K562 (cell line): ENCODE measurements around the gene KRTAP29-1. TPM values are rescaled to one million over a fixed set of nuclear protein-coding genes. Genes with fewer than 3 reads are reported as not detected.
A peak's percentile ranks its signal among the peaks of the same experiment; 100 is the strongest.
"Not testable (repeated sequence)": the region's sequence is repeated elsewhere in the genome, so short reads cannot be mapped to it uniquely, and the experiment has no call there.

Experiments used
- ATAC-seq: fragments of 200-7000 bp; cut with Tn5 transposase; 3 replicates; pipeline ENCODE4 v1.9.1; 2020; ENCODE audit warnings: moderate library complexity
- BruUV-seq: library from RNA; stranded (reverse); fragments of 400-500 nt; replicated peaks from 2 replicates; lab custom pipeline; 2021; lab: Mats Ljungman, UMichigan
- CTCF ChIA-PET: fragments of 300-600 bp; formaldehyde crosslinking; extraction: SDS; loops from one replicate; lab custom pipeline; 2021; ENCODE audit warnings: low intra/inter-chr PET ratio; lab: Yijun Ruan, JAX
- POLR2A ChIA-PET: fragments of 300-600, 350-650 bp; sonication (Branson Sonifier 250); formaldehyde crosslinking; extraction: SDS; loops from one replicate; lab custom pipeline; 2021; ENCODE audit warnings: antibody characterized with exemption, inconsistent platforms; lab: Yijun Ruan, JAX
- DNase-seq, 4 experiments: peaks; one replicate each; pipeline versions ENCODE4 v3.0.0 to v3.0.0-alpha.2; 2011 to 2018; ENCODE audit warnings: low spot score in 3 of 4, mixed read lengths in 3 of 4; ENCODE audit errors: extremely low read depth in 1 of 4
- FAIRE-seq: peaks from 2 replicates; lab custom pipeline; 2011; peaks lifted over from hg19 to GRCh38; lab: Jason Lieb, UNC
- H2AFZ ChIP-seq: 2 replicates; pipeline ENCODE4 v1.6.0; 2011; ENCODE audit warnings: low read depth, low read length, control low read depth, inconsistent platforms
- H3K27ac ChIP-seq: fragments of 200-600 bp; 3 replicates; pipeline ENCODE4 v1.8.0; 2011; ENCODE audit warnings: low read depth, mild to moderate bottlenecking, control low read depth, inconsistent platforms, low read length, moderate library complexity, mixed read lengths; ENCODE audit errors: extremely low read depth
- H3K27me3 ChIP-seq, 2 experiments: fragments of 300-600 bp in 1 of 2; 2 replicates in 1 of 2; 3 replicates in 1 of 2; pipeline versions ENCODE4 v1.6.0 to v1.8.0; 2011; ENCODE audit warnings: inconsistent platforms in 2 of 2, low read length in 2 of 2, mild to moderate bottlenecking in 1 of 2, mixed read lengths in 1 of 2, moderate library complexity in 1 of 2; ENCODE audit not compliant: control insufficient read depth in 2 of 2, insufficient read depth in 2 of 2
- H3K36me3 ChIP-seq: fragments of 300-600 bp; 3 replicates; pipeline ENCODE4 v1.8.0; 2011; ENCODE audit warnings: mild to moderate bottlenecking, low read length, inconsistent platforms; ENCODE audit not compliant: control insufficient read depth, insufficient read depth
- H3K4me1 ChIP-seq, 2 experiments: fragments of 200-600 bp in 1 of 2; replicated peaks in 1 of 2; 2 replicates in 1 of 2; 3 replicates in 1 of 2; pipeline versions ENCODE4 v1.5.1 to v1.8.0; 2011; ENCODE audit warnings: inconsistent platforms in 2 of 2, low read length in 2 of 2, mild to moderate bottlenecking in 1 of 2, mixed read lengths in 1 of 2, moderate library complexity in 1 of 2; ENCODE audit not compliant: control insufficient read depth in 2 of 2, insufficient read depth in 2 of 2
- H3K4me2 ChIP-seq: 2 replicates; pipeline ENCODE4 v1.6.1; 2011; ENCODE audit warnings: low read length, control low read depth, inconsistent platforms, mixed read lengths; ENCODE audit not compliant: insufficient read depth
- H3K4me3 ChIP-seq: fragments of 200-600 bp; sonication (generic), shearing (Covaris generic); 2 replicates; pipeline ENCODE4 v1.5.1; 2016; ENCODE audit warnings: control low read depth, inconsistent platforms
- H3K79me2 ChIP-seq: fragments of 200-600 bp; 3 replicates; pipeline ENCODE4 v1.8.0; 2011; ENCODE audit warnings: low read length, inconsistent platforms; ENCODE audit not compliant: control insufficient read depth, insufficient read depth
- H3K9ac ChIP-seq, 2 experiments: 2 replicates each; pipeline versions ENCODE4 v1.6.0 to v1.6.1; 2011; ENCODE audit warnings: low read depth in 2 of 2, low read length in 2 of 2, control low read depth in 1 of 2, inconsistent platforms in 1 of 2, mild to moderate bottlenecking in 1 of 2, mixed read lengths in 1 of 2; ENCODE audit not compliant: insufficient read depth in 1 of 2
- H3K9me1 ChIP-seq: one replicate; pipeline ENCODE4 v1.6.0; 2011; ENCODE audit warnings: inconsistent platforms, mild to moderate bottlenecking, low read length, moderate library complexity; ENCODE audit not compliant: control insufficient read depth, insufficient read depth
- H3K9me3 ChIP-seq: replicated peaks from 2 replicates; pipeline ENCODE4 v1.5.1; 2011; ENCODE audit warnings: low read depth, low read length, inconsistent platforms; ENCODE audit not compliant: control insufficient read depth, insufficient read depth
- H4K20me1 ChIP-seq: replicated peaks from 2 replicates; pipeline ENCODE4 v1.6.1; 2011; ENCODE audit warnings: low read length, inconsistent platforms, mixed read lengths; ENCODE audit not compliant: control insufficient read depth, insufficient read depth
- CTBP1 ChIP-seq: fragments of 450-650 bp; IDR thresholded peaks from 2 replicates; pipeline ENCODE4 v1.6.1; 2016; ENCODE audit warnings: borderline replicate concordance
- HDAC3 ChIP-seq: fragments of 450-650 bp; IDR thresholded peaks from 2 replicates; pipeline ENCODE4 v1.6.1; 2018; ENCODE audit warnings: borderline replicate concordance, mild to moderate bottlenecking, moderate library complexity; ENCODE audit not compliant: partially characterized antibody
- WGBS: fragments of 100-300 bp; shearing (Covaris generic); methylation state at CpG from one replicate; pipeline ENCODE4 v1.1.6; 2016; ENCODE audit warnings: low coverage, mixed read lengths; ENCODE audit not compliant: insufficient coverage; ENCODE audit errors: missing lambda C conversion rate; 5-methylcytosine and 5-hydroxymethylcytosine counted together
- in situ Hi-C: fragments of 300-500 bp; cut with MboI; formaldehyde crosslinking; loops from 4 replicates; pipeline ENCODE4 v1.15.0; 2018; ENCODE audit warnings: inconsistent platforms, mixed read lengths
- intact Hi-C: fragments of 100-400 bp; cut with micrococcal nuclease; formaldehyde crosslinking; loops from 2 replicates; pipeline ENCODE4 v1.14.2; 2022
- polyA plus RNA-seq, 8 experiments: library from polyadenylated mRNA; depleted of rRNA in 4 of 8; stranded (reverse) in 5 of 8; unstranded in 3 of 8; fragments of >200 nt; fragmentation: Nextera tagmentation in 2 of 8; fragmentation: Illumina TruSeq in 1 of 8; extraction: Ambion mirVana in 2 of 8; extraction: Trizol in 1 of 8; gene quantifications; 2 replicates each; pipeline versions ENCODE4 v1.2.1 to v1.2.3, GENCODE V29; 2011 to 2014; ENCODE audit warnings: inconsistent platforms in 1 of 8, missing spikeins in 1 of 8
- total RNA-seq, 7 experiments: library from RNA; depleted of rRNA in 6 of 7; stranded (reverse); fragments of >200 nt in 6 of 7; fragmentation: Illumina TruSeq in 2 of 7; extraction: Trizol in 2 of 7; gene quantifications; 2 replicates each; pipeline versions ENCODE4 v1.2.1 to v1.2.3, GENCODE V29; 2011 to 2021; ENCODE audit warnings: low replicate concordance in 1 of 7
- TF ChIP-seq, protein P1 (sequence below): fragments of 150-350 bp; IDR thresholded peaks from 2 replicates; pipeline ENCODE4 v1.6.1; 2014; ENCODE audit warnings: low read depth, mild to moderate bottlenecking, low read length, borderline replicate concordance
- TF ChIP-seq, protein P2 (sequence below): fragments of 450-650 bp; IDR thresholded peaks from 2 replicates; pipeline ENCODE4 v1.6.1; 2016; ENCODE audit warnings: missing biosample characterization, missing genetic modification characterization

The KRTAP29-1 gene
- total and polyA plus RNA-seq, 9 of the 15 experiments (the other 6 are each of a cell fraction or from before 2014, with no cell fraction given): not detected

DNA sequence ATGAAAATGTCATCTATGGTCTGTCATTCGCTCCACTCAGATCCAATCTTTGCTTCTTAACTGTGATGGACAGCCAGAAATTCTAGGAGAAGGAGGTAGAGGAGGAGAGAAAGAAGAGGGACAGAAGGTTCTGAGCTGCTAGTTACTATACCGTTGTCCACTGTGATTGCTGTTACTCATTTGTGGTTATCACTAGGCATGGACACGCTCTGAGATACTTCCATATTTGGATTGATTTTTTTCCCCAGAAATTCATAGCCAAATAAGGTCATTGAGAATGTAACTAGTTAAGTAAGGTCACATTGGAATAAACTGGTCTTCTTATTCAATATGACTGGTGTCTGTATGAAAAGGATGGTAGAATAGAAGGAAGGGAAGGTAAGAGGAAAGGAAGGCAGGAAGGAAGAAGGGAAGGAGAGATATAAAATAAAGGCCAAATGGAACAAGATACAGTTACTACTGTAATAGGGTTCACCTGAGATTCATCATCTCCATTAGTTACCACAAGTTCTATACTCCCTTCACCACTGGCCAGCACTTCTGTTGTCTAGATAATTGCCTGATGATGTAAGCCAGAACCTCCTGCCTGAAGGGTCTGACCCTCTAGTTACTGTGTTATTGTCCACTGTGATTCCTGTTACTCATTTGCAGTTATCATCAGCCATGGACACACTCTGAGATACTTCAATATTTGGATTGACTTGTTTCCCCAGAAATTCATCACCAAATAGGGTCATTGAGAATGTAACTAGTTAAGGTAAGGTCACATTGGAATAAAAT is 24.3 kb downstream of the KRTAP29-1 start (continued):
- TF ChIP-seq, protein P1, sequence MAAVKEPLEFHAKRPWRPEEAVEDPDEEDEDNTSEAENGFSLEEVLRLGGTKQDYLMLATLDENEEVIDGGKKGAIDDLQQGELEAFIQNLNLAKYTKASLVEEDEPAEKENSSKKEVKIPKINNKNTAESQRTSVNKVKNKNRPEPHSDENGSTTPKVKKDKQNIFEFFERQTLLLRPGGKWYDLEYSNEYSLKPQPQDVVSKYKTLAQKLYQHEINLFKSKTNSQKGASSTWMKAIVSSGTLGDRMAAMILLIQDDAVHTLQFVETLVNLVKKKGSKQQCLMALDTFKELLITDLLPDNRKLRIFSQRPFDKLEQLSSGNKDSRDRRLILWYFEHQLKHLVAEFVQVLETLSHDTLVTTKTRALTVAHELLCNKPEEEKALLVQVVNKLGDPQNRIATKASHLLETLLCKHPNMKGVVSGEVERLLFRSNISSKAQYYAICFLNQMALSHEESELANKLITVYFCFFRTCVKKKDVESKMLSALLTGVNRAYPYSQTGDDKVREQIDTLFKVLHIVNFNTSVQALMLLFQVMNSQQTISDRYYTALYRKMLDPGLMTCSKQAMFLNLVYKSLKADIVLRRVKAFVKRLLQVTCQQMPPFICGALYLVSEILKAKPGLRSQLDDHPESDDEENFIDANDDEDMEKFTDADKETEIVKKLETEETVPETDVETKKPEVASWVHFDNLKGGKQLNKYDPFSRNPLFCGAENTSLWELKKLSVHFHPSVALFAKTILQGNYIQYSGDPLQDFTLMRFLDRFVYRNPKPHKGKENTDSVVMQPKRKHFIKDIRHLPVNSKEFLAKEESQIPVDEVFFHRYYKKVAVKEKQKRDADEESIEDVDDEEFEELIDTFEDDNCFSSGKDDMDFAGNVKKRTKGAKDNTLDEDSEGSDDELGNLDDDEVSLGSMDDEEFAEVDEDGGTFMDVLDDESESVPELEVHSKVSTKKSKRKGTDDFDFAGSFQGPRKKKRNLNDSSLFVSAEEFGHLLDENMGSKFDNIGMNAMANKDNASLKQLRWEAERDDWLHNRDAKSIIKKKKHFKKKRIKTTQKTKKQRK: no peak
- TF ChIP-seq CTBP1 (no peak), HDAC3 (no peak)
- TF ChIP-seq, protein P2, sequence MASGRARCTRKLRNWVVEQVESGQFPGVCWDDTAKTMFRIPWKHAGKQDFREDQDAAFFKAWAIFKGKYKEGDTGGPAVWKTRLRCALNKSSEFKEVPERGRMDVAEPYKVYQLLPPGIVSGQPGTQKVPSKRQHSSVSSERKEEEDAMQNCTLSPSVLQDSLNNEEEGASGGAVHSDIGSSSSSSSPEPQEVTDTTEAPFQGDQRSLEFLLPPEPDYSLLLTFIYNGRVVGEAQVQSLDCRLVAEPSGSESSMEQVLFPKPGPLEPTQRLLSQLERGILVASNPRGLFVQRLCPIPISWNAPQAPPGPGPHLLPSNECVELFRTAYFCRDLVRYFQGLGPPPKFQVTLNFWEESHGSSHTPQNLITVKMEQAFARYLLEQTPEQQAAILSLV (tag): no peak

DNA sequence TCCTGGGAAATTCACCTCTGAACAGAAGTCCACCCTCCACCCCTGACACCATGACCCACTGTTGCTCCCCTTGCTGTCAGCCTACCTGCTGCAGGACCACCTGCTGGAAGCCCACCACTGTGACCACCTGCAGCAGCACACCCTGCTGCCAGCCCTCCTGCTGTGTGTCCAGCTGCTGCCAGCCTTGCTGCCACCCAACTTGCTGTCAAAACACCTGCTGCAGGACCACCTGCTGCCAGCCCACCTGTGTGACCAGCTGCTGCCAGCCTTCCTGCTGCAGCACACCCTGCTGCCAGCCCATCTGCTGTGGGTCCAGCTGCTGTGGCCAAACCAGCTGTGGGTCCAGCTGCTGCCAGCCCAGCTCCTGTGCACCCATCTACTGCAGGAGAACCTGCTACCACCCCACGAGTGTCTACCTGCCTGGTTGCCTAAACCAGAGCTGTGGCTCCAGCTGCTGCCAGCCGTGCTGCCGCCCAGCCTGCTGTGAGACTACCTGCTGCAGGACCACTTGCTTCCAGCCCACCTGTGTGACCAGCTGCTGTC is 26.9 kb downstream of the KRTAP29-1 start, which contains the start of gene KRTAP9-7:
Gene KRTAP9-7, plus strand, starts transcription at position 51 of the 543 bp plus-strand sequence. Its CDS starts 0 bp downstream, at position 51.
- H3K27ac ChIP-seq, POLR2A ChIA-PET, H3K27me3 ChIP-seq, H3K36me3 ChIP-seq, CTCF ChIA-PET, FAIRE-seq, H3K9me3 ChIP-seq, H3K4me3 ChIP-seq, ATAC-seq, BruUV-seq, H3K79me2 ChIP-seq, H3K4me2 ChIP-seq, H3K9me1 ChIP-seq, in situ Hi-C loops, H4K20me1 ChIP-seq, intact Hi-C loops, H3K9ac ChIP-seq, H2AFZ ChIP-seq, H3K4me1 ChIP-seq: not testable (repeated sequence)
- 0% methylated on average over 3 of the region's 3 CpGs for WGBS
- DNase-seq: peak in 1 of 4 experiments; percentile 1
